HL-60 (cell line): ENCODE results near the gene LY6G6D.
A peak's percentile ranks its signal among the peaks of the same experiment; 100 is the strongest.

Experiments
- CTCF ChIP-seq: IDR thresholded peaks from one replicate; pipeline ENCODE4 v1.5.1; 2011; ENCODE audit warnings: low read length, control low read depth, inconsistent platforms; ENCODE audit not compliant: insufficient read depth
- GABPA ChIP-seq: IDR thresholded peaks from 2 replicates; pipeline ENCODE4 v1.6.1; 2012; ENCODE audit warnings: low read depth
- SPI1 ChIP-seq: IDR thresholded peaks from 2 replicates; pipeline ENCODE4 v1.6.1; 2012; ENCODE audit warnings: low read depth, mild to moderate bottlenecking, borderline replicate concordance

GRCh38 chr6:31729515-31729978 lies 14.4 kb downstream of the LY6G6D start:
- no peak for TF ChIP-seq SPI1
- peak; percentile 49 for TF ChIP-seq CTCF
- no peak for TF ChIP-seq GABPA
